ENCODE data around the gene TMCO6.

GRCh38 chr5:140694276-140694675, 55.0 kb downstream of the TMCO6 start:
- TF ChIP-seq CTCF (conservative IDR thresholded peaks at IDR 0.05 in 1 of 2, IDR thresholded peaks at IDR 0.05 in 1 of 2; ENCODE audit: extremely low read depth in 1 of 2, insufficient read depth in 1 of 2, low read depth in 1 of 2, low read length in 2 of 2): no peak
- no peak for TF ChIP-seq EZH2 (IDR thresholded peaks at IDR 0.05; ENCODE audit: borderline replicate concordance, low read length)

All from mammary epithelial cell (primary cell).